AG08395 (cell line): ENCODE data around the gene PRKAG2.
"Not testable (repeated sequence)": the region's sequence is repeated elsewhere in the genome, so short reads cannot be mapped to it uniquely, and the experiment has no call there.

Source experiments
- DNase-seq: peaks from one replicate; pipeline ENCODE4 v3.0.0; 2012; ENCODE audit warnings: mixed read lengths, low spot score

The PRKAG2 gene

GRCh38 chr7:151851145-151851751 lies 25.7 kb downstream of the PRKAG2 start:
- no peak for DNase-seq

GRCh38 chr7:151850491-151851124 lies 26.3 kb downstream of the PRKAG2 start:
- DNase-seq: no peak

- no peak for DNase-seq
Measured at GRCh38 chr7:151849879-151850260, 27.0 kb downstream of the PRKAG2 start.

- DNase-seq: no peak
Measured at GRCh38 chr7:151849008-151849878, 27.7 kb downstream of the PRKAG2 start.

GRCh38 chr7:151847681-151848081 lies 29.2 kb downstream of the PRKAG2 start:
- DNase-seq: no peak

GRCh38 chr7:151847136-151847535 lies 29.8 kb downstream of the PRKAG2 start:
- DNase-seq: no peak

- no peak for DNase-seq
Measured at GRCh38 chr7:151845412-151846205, 31.3 kb downstream of the PRKAG2 start.

- no peak for DNase-seq
Measured at GRCh38 chr7:151844825-151845200, 32.1 kb downstream of the PRKAG2 start.

GRCh38 chr7:151844071-151844824 lies 32.7 kb downstream of the PRKAG2 start:
- DNase-seq: peak; percentile 27

GRCh38 chr7:151843181-151843580 lies 33.7 kb downstream of the PRKAG2 start:
- DNase-seq: no peak

- not testable (repeated sequence) for DNase-seq
Measured at GRCh38 chr7:151841395-151842051, 35.4 kb downstream of the PRKAG2 start.

GRCh38 chr7:151840088-151840910 lies 36.6 kb downstream of the PRKAG2 start:
- no peak for DNase-seq

- no peak for DNase-seq
Measured at GRCh38 chr7:151839451-151839921, 37.4 kb downstream of the PRKAG2 start.

- no peak for DNase-seq
Measured at GRCh38 chr7:151838861-151839381, 38.0 kb downstream of the PRKAG2 start.

GRCh38 chr7:151838072-151838471 lies 38.8 kb downstream of the PRKAG2 start:
- no peak for DNase-seq

- no peak for DNase-seq
Measured at GRCh38 chr7:151837285-151838042, 39.5 kb downstream of the PRKAG2 start.

- no peak for DNase-seq
Measured at GRCh38 chr7:151836927-151837205, 40.0 kb downstream of the PRKAG2 start.

GRCh38 chr7:151836191-151836926 lies 40.6 kb downstream of the PRKAG2 start:
- DNase-seq: no peak
